Left ventricle myocardium inferior (tissue), 1 donor: Measurements from ENCODE around the gene CCBE1. TPM values are rescaled to one million over a fixed set of nuclear protein-coding genes. Genes with fewer than 3 reads are reported as not detected.
"Not testable (repeated sequence)": the region's sequence is repeated elsewhere in the genome, so short reads cannot be mapped to it uniquely, and the experiment has no call there.

ENCODE experiments used
- DNase-seq: peaks from one replicate; pipeline ENCODE4 v3.0.0-alpha.2; 2020
- H3K27ac ChIP-seq: fragments of 200-600 bp; replicated peaks from 2 replicates; pipeline ENCODE4 v1.8.0; 2021
- H3K27me3 ChIP-seq: fragments of 200-600 bp; 2 replicates; pipeline ENCODE4 v1.8.0; 2021; ENCODE audit warnings: low read depth
- H3K36me3 ChIP-seq: fragments of 200-600 bp; 2 replicates; pipeline ENCODE4 v1.8.0; 2021
- H3K4me1 ChIP-seq: fragments of 200-600 bp; 2 replicates; pipeline ENCODE4 v1.8.0; 2021
- H3K4me3 ChIP-seq: fragments of 200-600 bp; 2 replicates; pipeline ENCODE4 v1.8.0; 2021; ENCODE audit warnings: mild to moderate bottlenecking, moderate library complexity
- H3K9me3 ChIP-seq: fragments of 200-600 bp; replicated peaks from 2 replicates; pipeline ENCODE4 v1.8.0; 2021
- intact Hi-C: fragments of 100-400 bp; cut with micrococcal nuclease; formaldehyde crosslinking; loops from one replicate; pipeline ENCODE4 v1.11.0; 2022
- total RNA-seq: library from RNA; stranded (reverse); fragmentation: NEBNext Ultra II Directional; extraction: Animal tissue kit (Norgen Biotek cat#: 25700); gene quantifications from one replicate; pipeline ENCODE4 v1.2.1, GENCODE V29; 2021
- TF ChIP-seq, protein P1 (sequence below): fragments of 200-600 bp; IDR thresholded peaks from 2 replicates; pipeline ENCODE4 v1.8.0; 2021; ENCODE audit warnings: antibody characterized with exemption, mild to moderate bottlenecking, borderline replicate concordance
- donor health status: DM: no; HTN: yes; CAD: no; lungs with severe emphysema.

Gene CCBE1
- total RNA-seq, 1 donor from 2014 or later = 3.2 TPM

- intact Hi-C loops = no loop called here
These were observed 18.2 kb upstream of the CCBE1 start for GRCh38 chr18:59715445-59715844.

GRCh38 chr18:59714096-59714495 lies 16.9 kb upstream of the CCBE1 start:
- H3K27ac ChIP-seq, H3K4me3 ChIP-seq, intact Hi-C loops, H3K36me3 ChIP-seq, H3K4me1 ChIP-seq, DNase-seq, H3K9me3 ChIP-seq: not testable (repeated sequence)
- H3K27me3 ChIP-seq = peaks cover 43% of the 10 kb centered on the region

More at GRCh38 chr18:59715445-59715844, 18.2 kb upstream of the CCBE1 start:
- H3K4me3 ChIP-seq = no peak overlapping the region
- no peaks in the 10 kb centered on the region for H3K36me3 ChIP-seq
- H3K9me3 ChIP-seq = no peaks in the 10 kb centered on the region
- no peak for DNase-seq
- H3K27ac ChIP-seq = no peak overlapping the region
- TF ChIP-seq, protein P1, sequence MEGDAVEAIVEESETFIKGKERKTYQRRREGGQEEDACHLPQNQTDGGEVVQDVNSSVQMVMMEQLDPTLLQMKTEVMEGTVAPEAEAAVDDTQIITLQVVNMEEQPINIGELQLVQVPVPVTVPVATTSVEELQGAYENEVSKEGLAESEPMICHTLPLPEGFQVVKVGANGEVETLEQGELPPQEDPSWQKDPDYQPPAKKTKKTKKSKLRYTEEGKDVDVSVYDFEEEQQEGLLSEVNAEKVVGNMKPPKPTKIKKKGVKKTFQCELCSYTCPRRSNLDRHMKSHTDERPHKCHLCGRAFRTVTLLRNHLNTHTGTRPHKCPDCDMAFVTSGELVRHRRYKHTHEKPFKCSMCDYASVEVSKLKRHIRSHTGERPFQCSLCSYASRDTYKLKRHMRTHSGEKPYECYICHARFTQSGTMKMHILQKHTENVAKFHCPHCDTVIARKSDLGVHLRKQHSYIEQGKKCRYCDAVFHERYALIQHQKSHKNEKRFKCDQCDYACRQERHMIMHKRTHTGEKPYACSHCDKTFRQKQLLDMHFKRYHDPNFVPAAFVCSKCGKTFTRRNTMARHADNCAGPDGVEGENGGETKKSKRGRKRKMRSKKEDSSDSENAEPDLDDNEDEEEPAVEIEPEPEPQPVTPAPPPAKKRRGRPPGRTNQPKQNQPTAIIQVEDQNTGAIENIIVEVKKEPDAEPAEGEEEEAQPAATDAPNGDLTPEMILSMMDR = no peak
- H3K27me3 ChIP-seq = peaks cover 36% of the 10 kb centered on the region
- no peaks in the 10 kb centered on the region for H3K4me1 ChIP-seq

GRCh38 chr18:59712311-59712710 lies 15.1 kb upstream of the CCBE1 start:
- Histone ChIP-seq H3K4me3 (no peak overlapping the region), H3K27me3 (peaks cover 35% of the 10 kb centered on the region), H3K36me3 (no peaks in the 10 kb centered on the region), H3K9me3 (no peaks in the 10 kb centered on the region), H3K27ac (no peak overlapping the region), H3K4me1 (no peaks in the 10 kb centered on the region)
- intact Hi-C loops = no loop called here
- TF ChIP-seq, protein P1 = no peak
- no peak for DNase-seq

- H3K36me3 ChIP-seq = no peaks in the 10 kb centered on the region
- peaks cover 43% of the 10 kb centered on the region for H3K27me3 ChIP-seq
- H3K27ac ChIP-seq = no peak overlapping the region
- intact Hi-C loops = no loop called here
- no peaks in the 10 kb centered on the region for H3K4me1 ChIP-seq
- no peak for DNase-seq
- no peaks in the 10 kb centered on the region for H3K9me3 ChIP-seq
- TF ChIP-seq, protein P1 = no peak
- H3K4me3 ChIP-seq = no peak overlapping the region
These were observed 11.8 kb upstream of the CCBE1 start for GRCh38 chr18:59708988-59709387.

- Histone ChIP-seq H3K4me3 (no peak overlapping the region), H3K27me3 (peaks cover 38% of the 10 kb centered on the region), H3K36me3 (no peaks in the 10 kb centered on the region), H3K4me1 (no peaks in the 10 kb centered on the region), H3K27ac (no peak overlapping the region), H3K9me3 (no peaks in the 10 kb centered on the region)
- intact Hi-C loops = no loop called here
- no peak for DNase-seq
- TF ChIP-seq, protein P1 = no peak
These were observed 10.1 kb upstream of the CCBE1 start for GRCh38 chr18:59707306-59707705.

DNA sequence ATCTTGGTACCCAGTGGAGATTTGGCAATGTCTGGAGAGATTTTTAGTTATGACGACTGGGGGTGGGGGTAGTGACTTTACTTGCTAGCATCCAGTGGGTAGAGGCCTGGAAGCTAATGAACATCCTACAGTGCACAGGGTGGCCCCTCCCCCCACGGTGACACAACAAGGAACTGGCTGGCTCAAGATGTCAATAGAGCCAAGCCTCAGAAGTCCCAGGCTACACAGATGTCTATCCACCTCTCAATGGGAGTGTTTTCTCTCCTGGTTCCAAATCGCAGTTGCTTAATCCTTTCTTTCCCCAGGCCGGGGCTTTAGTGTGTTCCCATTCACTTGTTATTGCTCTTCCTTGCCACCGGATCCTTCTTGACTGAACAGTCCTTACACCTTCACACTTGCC lies 9.3 kb upstream of the CCBE1 start:
- Histone ChIP-seq H3K9me3 (no peaks in the 10 kb centered on the region), H3K27ac (no peak overlapping the region), H3K36me3 (no peaks in the 10 kb centered on the region), H3K27me3 (peaks cover 38% of the 10 kb centered on the region), H3K4me3 (no peak overlapping the region), H3K4me1 (no peaks in the 10 kb centered on the region)
- TF ChIP-seq, protein P1 = no peak
- intact Hi-C loops = no loop called here
- no peak for DNase-seq
